GM18499 (cell line): ENCODE results near the gene DKK2.
"Not testable (repeated sequence)": the region's sequence is repeated elsewhere in the genome, so short reads cannot be mapped to it uniquely, and the experiment has no call there.

Source experiments
- ATAC-seq: cut with Tn5 transposase; IDR thresholded peaks from one replicate; pipeline ENCODE4 v1.9.1; 2021; ENCODE audit warnings: moderate number of reproducible peaks; ENCODE audit not compliant: insufficient read depth, unreplicated experiment

DKK2 gene

GRCh38 chr4:106929248-106929647 is 106.9 kb downstream of the DKK2 start:
- ATAC-seq = no peak

GRCh38 chr4:106914223-106914622 is 121.9 kb downstream of the DKK2 start:
- ATAC-seq = no peak

- no peak for ATAC-seq
These were observed 126.5 kb downstream of the DKK2 start for GRCh38 chr4:106909486-106910188.

GRCh38 chr4:106908049-106908448 is 128.1 kb downstream of the DKK2 start:
- not testable (repeated sequence) for ATAC-seq

- ATAC-seq = no peak
These were observed 128.9 kb downstream of the DKK2 start for GRCh38 chr4:106907216-106907615.

- ATAC-seq = no peak
These were observed 129.4 kb downstream of the DKK2 start for GRCh38 chr4:106906728-106907127.

- no peak for ATAC-seq
These were observed 137.4 kb downstream of the DKK2 start for GRCh38 chr4:106898621-106899230.

- ATAC-seq = no peak
These were observed 142.2 kb downstream of the DKK2 start for GRCh38 chr4:106893903-106894302.

GRCh38 chr4:106893395-106893881 is 142.7 kb downstream of the DKK2 start:
- ATAC-seq = no peak

GRCh38 chr4:106892786-106893185 is 143.3 kb downstream of the DKK2 start:
- no peak for ATAC-seq

GRCh38 chr4:106875340-106875739 is 160.8 kb downstream of the DKK2 start:
- no peak for ATAC-seq
